ENCODE measurements around the gene CRIP3.

Gene CRIP3

DNA sequence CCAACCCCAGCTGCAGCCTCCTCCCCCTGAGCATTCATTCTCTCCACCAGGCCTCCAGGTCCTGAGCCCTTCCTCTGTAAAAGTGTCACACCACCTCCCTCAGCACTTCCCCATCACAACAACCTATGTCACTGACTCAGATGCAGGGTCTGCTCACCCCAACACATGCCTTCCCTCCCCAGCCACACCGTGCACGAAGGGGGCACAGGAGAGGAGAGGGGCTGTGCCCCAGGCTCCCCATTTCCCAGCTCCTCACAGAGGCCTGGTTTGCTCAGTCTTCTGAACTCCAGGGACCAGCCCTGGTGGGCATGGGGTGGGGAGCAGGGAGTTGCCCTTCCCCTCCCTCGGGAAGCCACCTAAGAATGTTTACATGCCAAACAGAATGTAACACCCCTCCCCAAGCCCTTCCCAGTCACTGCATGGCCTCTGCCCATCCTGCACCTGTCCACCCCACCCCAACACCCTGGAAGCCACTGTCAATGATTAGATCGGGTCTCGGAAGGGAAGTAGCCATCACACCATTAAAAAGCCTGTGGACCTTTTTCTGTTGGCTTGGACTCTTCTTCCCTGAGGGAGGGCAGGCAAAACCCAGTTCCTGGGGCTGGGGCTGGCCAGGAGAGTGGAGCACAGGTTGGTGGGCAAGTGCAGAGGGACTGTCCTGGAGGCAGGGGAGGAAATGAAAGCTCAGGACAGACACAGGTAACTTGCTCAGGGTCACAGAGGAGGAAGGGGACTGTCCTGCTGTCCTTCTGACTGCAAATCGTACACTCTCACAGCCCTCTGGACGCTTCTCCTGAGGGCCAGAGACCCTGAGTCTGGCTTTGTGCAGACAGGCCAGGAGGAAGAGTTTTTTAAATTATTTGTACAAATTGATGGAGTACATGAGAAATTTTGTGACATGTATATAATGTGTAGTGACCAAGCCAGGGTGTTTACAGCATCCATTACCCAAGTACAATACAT, 20.6 kb downstream of the CRIP3 start:
- DNase-seq (ENCODE audit: low spot score) = no peak

DNA sequence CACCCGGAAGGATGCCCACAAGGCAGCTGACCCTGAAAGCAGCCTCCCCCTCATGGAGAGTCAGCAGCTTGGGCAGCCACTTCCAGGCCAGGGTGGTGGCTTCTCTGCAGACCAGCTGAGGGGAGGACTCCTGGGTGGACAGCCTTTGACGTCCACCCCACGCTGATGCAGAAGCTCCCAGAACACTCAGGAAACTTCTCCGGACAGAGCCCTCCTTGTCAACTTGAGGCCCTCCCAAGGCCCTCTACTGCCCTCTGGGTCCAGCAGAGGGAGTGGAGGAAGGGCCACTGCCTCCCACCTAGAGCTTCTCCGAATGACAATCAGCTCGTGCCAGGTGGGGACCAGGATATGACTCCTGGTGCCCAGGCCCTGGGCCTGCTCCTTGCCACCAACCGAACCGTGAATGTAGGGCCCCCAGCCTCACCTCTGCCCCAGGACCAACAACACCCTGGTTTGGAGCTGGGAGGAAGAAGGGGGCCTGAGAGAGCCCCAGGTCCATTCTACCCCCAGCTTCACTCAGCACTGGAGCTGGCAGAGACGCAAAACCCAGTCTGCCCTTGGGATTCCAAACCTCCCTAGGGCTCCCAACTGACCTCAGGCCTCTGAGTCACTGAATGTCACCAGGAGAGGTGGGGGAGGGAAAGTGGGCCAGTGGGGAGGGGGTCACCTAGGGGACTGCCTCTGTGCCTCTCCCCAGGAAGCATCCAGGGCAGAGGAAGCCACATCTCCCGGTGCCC, 21.5 kb downstream of the CRIP3 start:
- DNase-seq (ENCODE audit: low spot score) = no peak

DNA sequence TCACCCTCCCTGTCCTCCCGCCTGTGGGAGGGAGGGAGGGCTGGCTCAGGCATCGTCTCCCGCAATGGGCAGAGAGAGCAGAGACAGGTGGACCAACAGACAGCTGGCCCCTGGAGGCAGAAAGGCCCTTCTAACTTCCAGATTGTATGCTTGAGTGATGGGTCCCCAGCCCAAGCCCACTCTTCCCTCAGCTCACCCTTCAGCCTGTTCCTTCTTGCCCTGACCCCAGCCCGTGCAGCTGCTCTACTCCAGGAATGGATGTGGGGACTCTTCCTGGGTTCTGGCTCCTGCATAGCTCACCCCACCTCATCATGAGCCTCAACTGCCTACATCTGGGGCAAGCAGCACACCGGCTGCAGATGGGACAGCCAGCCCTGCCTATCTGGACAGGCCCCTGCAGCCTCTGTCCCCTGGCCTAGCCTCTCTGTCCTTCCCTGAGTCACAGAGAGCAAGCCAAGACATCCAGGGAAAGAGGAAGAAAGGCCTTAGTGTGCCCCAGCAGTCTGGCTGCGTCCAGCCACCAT, 22.1 kb downstream of the CRIP3 start:
- DNase-seq (ENCODE audit: low spot score) = no peak

DNA sequence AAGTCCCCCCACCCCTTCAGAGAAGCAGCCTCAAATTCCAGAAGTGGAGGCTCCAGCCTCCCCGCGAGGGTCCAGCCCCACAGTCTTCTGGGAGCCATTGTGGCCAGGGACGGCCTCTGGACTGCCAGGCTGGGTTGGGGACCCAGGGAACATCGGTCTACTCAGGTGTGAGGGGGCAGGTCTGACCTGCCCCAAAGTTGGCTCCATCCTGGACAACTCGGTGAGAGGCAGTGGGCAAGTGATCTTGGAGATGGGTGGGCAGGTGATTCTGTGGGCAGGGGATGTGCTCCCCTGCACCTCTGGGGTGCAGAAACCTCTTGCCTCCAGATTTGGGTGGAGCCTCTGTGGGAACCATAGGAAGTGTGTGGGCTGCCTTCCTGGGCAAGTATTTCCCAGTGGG, 22.8 kb downstream of the CRIP3 start:
- DNase-seq (ENCODE audit: low spot score) = no peak

DNA sequence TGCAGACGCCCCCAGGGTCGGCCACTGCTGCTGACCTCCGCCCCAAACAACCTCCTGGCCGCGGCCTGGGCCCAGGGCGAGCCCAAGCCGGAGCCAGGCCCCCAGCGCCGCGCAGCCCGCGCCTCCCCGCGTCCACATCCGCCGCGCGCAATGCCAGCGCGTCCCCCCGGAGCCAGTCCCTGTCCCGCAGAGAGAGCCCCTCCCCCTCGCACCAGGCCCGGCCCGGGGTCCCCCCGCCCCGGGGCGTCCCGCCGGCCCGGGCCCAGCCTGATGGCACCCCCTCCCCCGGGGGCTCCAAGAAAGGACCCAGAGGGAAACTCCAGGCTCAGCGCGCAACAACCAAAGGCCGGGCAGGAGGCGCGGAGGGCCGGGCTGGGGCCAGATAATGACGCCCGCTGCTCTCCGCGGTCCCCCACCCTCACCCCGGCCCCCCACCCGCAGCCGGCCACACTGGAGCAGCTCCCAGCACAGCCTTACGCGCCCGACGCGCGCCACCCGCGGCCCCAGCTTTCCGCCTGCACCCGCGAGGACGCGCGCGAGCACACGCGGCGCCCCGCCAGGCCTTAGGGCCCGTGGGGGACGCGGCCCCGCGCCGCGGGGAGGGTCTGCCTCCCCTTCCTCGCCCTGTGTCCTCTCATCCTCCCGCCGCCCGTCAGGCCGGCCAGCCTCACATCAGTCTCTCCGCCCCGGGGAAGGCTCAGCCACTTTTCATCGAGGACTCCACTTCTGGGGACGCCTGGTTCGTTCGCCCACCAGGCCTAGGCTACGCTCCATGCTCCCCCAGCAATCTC, 23.4 kb downstream of the CRIP3 start:
- no peak for DNase-seq (ENCODE audit: low spot score)

DNA sequence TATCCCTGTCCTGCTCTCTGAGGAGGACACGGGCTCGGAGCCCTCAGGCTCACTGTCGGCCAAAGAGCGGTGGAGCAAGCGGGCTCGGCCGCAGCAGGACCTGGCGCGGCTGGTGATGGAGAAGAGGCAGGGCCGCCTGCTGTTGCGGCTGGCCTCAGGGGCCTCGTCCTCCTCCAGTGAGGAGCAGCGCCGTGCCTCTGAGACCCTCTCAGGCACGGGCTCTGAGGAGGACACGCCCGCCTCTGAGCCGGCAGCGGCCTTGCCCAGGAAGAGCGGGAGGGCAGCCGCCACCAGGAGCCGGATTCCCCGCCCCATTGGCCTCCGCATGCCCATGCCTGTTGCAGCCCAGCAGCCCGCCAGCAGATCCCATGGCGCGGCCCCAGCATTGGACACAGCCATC, 24.7 kb downstream of the CRIP3 start:
- DNase-seq (ENCODE audit: low spot score) = no peak

DNA sequence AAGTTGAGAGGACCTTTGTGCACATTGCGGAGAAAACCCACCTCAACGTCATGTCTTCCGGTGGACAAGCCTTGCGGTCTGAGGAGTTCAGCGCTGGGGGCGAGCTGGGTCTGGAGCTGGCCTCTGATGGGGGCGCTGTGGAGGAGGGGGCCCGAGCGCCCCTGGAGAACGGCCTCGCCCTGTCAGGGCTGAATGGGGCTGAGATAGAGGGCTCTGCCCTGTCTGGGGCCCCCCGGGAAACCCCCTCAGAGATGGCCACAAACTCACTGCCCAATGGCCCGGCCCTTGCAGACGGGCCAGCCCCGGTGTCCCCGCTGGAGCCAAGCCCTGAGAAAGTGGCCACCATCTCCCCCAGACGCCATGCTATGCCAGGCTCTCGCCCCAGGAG, 25.1 kb downstream of the CRIP3 start:
- no peak for DNase-seq (ENCODE audit: low spot score)

DNA sequence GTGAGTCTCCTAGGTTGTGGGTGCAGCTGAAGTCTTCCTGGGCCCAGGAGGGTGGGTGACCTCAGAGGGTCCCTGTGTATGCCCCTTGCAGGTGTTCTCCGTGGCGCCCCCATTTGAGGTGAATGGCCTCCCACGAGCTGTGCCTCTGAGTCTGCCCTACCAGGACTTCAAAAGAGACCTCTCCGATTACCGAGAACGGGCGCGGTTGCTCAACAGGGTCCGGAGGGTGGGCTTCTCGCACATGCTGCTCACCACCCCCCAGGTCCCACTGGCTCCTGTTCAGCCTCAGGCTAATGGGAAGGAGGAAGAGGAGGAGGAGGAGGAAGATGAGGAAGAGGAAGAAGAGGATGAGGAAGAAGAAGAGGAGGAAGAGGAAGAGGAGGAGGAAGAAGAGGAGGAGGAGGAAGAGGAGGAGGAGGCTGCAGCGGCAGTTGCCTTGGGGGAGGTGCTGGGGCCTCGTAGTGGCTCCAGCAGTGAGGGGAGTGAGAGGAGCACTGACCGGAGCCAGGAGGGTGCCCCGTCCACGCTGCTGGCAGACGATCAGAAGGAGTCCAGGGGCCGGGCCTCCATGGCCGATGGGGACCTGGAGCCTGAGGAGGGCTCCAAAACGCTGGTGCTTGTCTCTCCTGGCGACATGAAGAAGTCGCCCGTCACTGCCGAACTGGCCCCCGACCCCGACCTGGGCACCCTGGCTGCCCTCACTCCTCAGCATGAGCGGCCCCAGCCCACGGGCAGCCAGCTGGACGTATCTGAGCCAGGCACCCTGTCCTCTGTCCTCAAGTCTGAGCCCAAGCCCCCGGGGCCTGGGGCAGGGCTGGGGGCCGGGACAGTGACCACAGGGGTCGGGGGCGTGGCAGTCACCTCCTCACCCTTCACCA, 25.8 kb downstream of the CRIP3 start:
- no peak for DNase-seq (ENCODE audit: low spot score)

DNA sequence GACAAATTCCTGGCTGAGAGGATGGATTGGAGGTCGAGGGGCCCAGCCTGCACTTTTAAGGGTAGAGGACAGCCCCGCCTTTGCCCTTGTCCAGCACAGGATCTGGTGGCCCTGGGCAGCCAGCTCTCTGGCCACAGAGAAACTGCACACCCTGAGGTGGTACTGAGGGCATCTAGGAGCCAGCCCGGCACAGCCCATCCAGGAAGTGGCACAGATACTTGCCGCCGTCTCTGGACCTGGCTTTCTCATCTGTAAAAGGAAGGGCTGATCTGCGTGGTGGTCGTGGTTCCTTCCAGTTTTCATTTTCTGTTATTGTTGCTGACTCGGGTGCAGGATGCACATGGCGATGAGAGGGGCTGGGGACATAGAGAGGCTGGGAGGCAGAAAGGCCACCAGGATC, 26.6 kb downstream of the CRIP3 start:
- DNase-seq (ENCODE audit: low spot score) = no peak

DNA sequence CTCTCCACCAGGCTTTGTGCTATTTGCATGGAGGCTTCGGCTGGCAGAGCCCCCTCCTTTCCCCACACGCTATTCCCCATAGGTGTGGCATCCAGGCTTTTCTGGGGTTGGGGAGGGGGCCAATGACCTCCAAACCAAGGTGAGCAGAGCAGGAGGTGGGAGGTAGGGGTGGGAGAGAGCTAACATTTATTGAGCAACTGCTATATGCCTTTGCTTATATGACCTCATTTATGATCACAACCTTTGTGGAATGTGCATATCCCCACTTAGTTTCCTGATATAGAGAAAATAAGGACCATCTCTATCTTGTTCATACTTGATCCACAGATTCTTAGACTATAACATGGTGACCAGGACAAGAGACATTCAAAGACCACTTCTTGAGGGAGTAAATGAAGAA, 28.4 kb downstream of the CRIP3 start:
- no peak for DNase-seq (ENCODE audit: low spot score)

DNA sequence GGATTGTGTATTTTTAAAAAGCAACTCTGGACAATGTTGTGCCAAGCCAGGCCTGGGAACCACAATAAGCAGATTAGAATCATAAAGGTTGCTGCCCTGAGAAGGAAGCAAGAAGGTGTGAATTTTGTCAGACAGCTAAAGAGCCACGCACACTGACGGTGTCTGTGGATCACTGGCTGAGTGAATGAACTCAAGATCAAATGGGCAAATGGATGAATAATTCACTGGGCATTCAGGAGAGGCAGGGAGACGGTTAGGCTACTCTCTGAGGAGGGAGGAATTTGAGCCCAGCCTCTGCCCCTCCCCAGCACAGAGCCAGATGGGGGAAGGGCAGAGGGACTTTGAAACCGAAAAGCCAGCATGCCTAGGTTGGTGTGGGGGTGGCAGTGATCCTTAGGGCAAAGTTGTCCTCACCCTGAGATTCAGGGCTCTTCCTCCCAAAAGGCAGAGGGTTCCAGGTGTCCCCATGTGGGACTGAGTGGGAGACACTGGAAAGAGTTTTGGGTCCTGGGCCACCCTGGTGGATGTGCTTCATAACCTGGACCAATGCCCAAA, 30.0 kb downstream of the CRIP3 start:
- DNase-seq (ENCODE audit: low spot score) = no peak

DNA sequence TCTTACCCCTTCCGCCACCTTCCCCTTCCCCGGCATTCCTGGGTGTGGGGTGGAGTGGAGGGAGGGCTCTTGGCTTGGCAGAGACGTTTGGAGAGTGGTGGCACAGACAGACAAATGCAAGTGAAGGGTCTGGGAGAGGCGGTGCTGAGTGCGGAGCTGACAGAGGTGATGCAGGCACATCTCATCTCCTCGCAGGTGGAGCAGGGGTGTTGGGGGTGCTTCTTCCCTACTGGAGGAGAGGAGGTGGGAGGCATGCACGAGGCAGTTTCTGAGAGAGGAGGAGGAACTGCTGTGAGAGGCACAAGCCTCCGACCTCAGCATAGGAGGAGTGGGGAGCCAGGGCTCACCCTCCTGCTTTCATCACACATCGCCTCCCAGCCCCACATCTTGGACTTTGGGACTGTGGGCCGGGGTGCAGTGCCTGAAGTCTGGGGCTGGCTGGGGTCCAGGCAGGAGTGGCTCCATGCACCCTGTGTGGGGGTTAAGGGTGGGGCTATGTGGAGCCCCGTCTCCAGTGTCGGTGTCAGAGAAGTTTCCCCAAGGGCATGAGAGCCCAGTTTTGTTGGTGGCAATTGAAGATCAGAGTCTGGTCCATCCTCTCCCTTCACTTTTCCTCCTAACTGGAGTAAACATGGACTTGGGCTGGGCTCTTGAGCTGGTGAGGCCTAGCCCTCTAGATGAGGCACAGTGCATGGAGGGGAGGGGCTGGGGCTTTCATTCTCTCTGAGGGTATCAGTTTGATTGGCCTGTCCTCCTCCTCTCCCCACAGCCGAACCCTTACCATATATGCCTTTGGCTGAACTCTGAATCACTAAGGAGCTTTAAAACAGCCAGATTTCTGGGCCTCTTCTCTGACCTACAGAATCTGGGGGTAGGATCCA, 30.7 kb downstream of the CRIP3 start:
- no peak for DNase-seq (ENCODE audit: low spot score)

DNA sequence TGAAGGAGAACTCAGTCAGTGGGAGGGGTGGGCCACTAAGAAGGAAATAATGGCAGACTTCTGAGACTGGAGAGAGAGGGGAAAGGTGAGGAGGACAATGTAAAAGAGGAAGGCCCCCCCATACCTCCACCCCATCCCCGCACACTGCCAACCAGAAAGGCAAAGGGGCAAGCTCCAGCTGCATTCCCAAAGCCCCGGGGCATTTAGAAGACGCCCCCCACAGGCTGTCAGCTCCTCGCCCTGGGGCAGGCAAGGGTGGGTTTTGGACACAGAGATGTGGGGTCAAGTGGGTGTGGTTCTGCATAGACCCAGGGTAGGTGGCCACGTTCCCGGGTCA, 31.4 kb downstream of the CRIP3 start:
- DNase-seq (ENCODE audit: low spot score) = no peak

DNA sequence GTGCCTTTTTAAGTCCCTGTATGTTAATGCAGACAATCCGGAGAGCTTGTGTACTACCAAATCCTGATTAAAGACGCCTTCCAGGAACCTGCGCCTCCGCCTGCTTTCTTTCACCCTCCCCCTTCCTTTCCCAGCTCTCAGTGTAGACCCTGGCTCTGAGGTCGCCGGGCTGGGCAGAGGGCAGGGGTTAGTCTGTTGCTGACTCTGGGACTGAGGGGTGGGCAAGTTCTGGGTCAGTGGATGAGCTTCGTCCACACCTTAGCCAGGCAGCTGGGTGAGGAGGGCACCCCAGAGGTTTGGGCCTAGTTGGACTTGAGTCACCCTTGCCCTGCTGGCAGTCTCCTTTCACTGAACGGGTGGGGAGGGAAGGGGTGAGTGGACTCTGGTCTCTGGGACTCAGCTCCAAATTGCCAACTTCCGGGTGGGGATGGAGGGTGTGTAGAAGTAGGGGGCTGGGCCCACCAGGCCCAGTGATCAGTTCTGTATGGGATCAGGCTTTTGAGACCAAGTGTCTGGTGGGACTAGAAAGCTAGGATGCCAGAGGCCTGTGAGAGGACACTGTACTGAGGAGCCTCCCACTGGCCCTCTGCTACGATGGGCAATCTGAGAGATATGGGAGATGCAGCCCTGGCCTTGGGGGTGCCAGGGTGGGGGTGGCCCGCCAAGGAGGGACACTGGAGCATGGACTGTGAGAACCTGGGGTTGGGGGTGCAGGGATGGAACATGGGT, 31.9 kb downstream of the CRIP3 start:
- DNase-seq (ENCODE audit: low spot score) = no peak

DNA sequence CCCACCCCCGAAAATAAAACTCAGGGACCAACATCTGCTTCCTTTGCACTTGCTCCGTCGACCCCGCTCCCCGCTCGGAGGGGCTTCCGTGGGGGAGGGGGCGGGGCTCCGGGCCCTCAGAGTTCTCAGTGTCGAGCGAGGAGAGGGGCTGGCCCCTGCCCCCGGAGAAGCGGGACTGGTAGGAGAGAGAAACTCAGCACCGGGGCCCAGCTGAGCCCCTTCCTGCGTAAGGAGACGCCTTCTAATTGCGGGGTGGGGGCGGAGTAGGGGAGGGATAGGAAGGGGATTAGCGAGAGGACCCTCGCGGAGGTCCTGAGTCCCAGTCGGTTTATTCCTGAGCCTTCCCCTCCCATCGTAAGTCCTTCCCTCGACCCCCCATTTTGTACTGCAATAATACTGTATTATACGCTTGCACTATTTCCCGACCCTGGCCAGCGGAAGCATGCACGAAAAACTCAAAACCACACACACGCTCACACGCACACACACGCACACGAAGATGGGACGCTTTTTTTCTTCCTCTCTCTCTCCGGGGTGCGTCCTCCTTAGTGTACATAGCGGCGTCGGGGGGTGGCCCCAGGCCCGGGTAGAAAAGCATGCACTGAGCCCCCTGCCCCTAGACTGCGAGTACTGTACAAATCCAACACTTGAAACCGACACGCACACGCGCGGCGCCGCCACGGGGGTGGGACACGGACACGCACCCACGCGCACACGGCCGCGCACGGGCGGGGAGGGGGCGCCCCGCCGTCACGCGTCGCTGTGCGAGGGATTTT, 32.6 kb downstream of the CRIP3 start:
- DNase-seq (ENCODE audit: low spot score) = no peak

DNA sequence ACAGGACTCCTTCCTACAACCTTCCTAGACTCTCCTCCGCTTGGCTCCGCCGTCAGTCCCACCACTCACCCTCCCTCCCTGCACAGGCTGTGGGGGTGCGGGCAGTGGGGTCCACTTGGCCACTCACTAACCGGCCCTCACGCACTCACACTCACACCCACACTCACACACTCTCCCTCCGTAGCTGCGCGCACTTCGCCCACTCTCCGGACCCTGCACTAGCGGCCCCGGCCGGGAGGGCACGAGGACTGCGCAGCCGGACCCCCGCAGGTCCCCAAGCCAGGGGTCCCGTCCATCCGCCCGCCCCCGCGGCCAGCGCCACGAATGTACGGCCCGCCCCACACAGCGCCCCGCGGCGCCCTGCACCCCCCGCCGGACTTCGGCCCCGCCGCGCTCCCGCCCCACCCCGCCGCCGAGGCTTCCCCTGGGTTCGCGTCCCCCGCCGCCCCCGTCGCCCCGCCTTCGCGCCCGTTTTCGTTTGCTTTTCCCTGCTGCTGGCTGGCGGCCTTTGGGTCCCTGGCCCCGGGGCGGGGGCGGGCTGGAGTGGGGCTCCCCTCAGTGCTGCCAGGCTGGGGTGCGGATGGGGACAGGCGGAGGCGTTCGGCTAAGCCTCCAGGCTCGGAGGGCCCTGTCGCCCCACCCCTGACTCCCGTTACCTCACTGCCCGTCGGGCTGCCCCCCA, 33.6 kb downstream of the CRIP3 start:
- DNase-seq (ENCODE audit: low spot score) = no peak

DNA sequence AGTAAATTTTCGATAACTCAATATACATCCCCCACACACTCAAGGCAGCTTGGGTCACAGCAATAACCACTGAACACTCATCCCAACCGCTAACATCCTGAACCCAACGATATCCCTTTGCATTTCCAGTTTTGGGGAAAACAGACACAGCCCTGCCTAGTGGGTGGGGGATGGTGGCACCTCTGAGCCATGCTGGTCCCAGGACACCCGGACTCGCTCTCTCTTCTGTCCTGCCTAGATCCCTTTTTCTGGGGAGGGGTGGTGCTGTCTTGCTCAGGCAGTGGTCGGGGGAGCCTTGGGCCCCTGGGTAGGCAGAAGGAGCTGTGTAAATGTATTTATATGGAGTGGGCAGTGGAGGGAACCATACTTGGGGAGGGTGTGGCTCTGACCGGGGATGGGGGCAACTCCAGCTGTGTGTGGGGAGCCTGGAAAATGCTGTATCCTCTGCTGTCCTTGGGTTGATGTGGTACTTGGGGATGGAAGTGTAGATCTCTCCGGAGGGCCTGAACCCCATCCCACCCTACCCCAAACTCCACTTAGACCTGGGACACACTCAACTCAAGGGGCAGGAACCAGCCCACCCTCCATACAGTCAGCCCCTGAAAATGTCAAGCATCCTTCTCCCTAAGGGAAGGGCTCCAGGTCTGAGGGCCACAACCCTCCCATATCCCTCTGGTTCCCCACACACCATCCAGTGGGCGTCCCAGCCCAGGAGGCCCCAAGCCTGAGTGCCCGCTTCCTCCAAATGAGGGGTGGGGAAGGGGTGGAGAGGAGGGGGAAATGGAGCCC, 34.3 kb downstream of the CRIP3 start:
- no peak for DNase-seq (ENCODE audit: low spot score)

Measured in activated CD4-positive, alpha-beta T cell treated with anti-CD3 and anti-CD28 coated beads, Interleukin-2, Interleukin-4, amounts not matched to agents 100 ng/mL and 50 ng/mL, durations not matched to agents 16 hours and 8 hours (primary cell).